T-helper 22 cell (primary cell): ENCODE measurements around the gene ATP5PB.

Experiments used
- DNase-seq: peaks from one replicate; pipeline ENCODE4 v3.0.0-alpha.2; 2020; ENCODE audit warnings: low read depth

Gene ATP5PB

DNA sequence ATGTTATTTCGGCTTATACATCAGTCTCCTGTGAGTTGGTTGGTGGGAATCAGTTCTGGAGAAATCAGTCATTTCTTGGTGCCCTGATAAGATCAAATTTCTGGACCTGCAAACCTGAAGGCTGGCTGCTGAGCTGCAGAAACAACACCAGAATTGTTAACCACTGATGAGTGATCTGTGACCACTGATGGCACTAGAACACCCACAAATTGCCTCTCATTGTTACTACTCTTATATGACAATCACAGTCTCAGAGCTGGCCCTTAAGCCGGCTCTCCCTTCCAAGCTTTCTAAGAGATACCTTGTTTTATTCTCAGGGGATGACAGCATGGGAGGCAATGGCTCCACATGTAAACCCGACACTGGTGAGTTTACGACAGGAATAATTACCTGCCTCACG, 26.4 kb downstream of the ATP5PB start:
- DNase-seq, result no peak

DNA sequence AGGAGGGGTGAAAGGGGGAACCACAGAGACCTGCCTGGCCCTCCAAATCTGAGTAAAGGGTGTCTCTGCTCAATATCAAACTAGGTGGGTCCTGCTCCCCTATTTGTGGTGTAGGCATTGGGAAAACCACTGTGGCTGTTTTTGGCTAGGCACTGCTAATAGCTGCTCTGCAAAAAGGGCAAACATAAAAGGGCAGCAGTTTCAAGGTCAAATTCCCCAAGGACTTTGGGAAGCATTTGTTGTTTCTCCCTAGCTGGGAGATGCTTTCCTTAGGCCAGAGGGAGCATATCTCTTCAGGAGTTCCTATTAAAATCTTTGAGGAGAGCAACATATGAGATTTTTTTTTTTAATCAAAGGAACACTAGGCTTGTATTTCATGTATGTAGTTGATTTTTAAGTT, 26.9 kb downstream of the ATP5PB start:
- DNase-seq, result no peak

DNA sequence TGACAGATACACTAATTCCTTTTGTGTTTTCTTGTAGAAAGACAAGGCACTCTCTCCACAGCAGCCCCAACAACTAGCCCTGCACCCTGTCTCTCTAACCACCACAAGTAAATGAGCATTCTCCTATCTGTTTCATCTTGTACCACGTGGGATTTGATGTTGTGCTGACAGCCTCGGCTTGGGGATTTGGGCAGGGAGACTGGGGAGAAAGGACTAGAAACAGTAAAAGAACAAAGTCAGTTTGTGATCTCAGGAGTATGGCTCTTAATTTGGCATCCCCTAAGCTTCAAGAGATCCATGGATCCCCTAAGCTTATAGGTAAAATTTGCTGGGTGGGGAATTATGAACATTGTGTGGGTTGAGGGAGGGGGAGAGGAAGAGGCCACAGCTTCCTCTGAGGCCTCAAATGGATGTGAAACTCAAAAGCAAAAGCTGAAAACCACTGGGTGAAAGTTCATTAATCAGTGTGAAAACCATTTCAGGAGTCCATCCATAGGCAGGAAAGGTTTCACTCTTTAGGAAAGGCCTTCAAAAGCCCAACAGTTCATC, 27.6 kb downstream of the ATP5PB start:
- peak; percentile 13 for DNase-seq

DNA sequence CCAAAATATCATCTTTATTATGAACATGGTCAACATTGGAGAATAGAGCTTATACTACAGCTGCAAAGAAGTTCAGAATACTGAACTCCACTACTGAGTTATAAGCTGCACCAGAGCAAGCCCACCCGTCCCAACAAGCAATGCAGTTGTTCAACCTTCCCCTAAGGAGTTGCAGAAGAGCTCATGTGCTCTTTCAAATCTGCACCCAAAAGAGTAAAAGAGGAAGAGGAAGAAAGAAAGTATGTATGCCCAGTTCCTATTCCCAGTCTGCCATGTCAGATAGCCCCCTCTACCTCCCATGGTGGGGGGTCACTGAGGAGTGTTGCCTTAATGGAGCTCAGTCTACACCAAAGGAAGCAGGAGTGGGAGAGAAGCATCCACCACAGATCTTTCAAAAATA, 31.4 kb downstream of the ATP5PB start:
- no peak for DNase-seq

DNA sequence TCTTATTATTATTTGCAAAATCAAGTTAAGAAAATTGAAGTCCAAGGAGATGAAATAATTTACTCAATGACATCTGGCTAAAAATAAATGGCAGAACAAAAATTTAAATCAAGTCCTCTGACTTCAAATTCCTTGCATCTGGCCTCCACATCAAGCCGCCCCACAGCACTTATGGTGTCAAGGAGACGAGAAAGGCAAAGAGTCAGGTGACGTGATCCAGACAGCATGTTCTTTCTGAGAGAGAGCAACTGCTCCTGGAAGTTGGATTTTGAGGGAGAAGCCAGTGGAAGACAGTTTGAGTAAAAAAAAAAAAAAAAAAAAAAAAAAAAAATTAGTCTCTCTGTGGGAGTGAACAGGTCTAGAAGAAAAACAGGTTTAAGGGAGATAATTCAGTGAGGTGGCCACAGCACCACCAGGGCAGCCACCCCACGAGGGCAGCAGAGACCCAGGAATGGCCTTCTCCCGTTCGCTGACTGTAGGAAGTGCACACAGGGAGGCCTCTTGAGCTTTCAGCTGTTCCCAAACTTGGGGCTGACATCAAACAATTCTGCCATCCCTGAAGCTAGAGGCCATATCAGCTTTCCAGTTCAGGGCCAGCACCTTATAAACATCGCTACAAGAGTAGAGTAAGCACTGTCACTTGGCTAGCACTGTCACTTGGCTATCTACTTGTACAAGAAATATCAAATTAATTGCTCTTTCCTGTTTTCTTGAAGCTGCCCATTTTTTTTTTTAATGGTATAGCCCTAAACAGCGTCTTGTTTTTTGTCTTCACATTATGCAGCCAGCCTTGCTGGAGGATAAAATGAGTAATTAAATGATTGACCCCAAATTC, 32.3 kb downstream of the ATP5PB start:
- peak; percentile 9 for DNase-seq

DNA sequence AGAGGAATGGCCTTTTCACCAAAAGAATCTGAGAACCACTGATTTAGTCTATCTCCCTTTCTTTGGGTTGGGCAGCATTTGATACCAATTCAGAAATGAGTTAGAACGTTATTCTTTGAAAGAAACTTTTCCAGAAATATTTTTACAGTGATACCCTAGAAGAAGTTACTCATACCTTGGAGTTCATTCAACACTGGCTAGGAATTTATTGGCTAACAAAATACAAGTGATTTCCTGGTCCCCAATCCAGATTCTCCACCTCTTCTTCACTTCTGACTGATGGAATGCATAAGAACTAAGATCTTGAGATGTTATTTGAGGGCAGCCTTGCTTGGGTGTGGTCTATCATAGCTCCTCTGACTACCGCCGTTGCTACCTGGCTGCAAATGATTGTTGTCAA, 33.9 kb downstream of the ATP5PB start:
- DNase-seq, result no peak

DNA sequence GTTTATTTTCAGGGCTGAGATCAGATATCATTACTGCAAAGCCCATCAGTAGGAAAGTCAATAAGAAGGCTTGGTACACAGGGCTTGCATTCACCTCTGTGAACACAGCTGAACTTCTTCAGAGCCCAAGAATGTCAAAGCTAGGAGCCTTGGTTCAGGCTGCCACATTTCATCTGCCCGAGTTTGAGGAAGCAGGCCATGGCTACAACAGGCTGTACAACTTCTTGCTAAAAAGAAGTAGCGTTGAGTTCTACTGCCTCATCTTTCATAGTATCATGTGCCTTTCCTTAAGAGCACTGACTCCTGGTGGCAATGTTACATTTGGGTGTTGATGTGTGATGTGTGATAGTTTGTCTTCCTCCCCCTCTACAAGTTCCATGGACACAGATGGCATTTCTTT, 34.6 kb downstream of the ATP5PB start:
- no peak for DNase-seq

DNA sequence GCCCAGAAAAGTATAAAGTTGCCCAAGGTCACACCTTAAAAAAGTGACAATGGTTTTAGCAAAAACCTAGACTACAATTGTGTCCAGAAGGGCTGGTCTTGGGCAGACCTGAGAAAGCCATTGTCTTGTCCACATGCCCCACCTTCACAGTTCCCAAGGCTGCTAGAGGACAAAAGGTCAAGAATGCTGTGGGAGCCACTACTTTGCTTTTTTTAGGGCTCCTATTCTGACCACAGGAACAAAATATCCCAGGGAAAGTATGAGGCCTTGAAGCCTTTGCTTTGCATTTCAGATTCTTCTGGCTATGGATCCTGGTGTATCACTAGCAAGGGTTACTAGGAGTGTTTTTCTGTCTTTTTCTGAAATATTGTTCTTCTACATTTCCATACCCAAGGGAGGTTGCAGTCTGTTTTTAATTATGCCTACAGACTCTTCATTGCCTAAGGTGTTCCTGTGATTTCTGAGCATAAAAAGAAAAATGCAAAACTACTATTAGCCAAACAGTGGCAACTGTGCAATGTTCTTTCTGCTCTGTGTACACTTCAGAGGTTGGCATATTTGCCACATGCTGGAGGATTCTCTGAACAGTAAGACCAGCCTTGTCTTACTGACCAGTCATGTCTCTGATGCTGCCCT, 35.2 kb downstream of the ATP5PB start:
- DNase-seq, result no peak

DNA sequence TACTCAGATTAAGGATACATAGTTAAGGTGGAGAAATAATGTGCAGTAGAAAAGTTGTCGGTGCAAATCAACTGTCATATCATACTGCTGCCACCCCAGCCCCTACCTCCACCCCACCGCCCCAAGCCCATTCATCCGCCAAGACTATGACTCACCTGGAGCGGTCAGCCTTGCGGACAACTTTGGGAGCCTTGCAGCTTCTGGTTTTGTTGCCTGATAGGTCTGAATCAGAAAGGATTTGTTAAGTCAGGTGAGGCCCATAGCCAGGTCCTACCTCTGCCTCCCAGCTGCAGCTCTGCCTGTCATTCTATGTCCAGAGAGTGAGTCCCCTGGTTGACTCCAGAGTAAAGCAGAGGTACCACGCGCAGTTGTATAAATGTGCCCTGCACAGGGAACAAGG, 37.2 kb downstream of the ATP5PB start:
- DNase-seq, result no peak

DNA sequence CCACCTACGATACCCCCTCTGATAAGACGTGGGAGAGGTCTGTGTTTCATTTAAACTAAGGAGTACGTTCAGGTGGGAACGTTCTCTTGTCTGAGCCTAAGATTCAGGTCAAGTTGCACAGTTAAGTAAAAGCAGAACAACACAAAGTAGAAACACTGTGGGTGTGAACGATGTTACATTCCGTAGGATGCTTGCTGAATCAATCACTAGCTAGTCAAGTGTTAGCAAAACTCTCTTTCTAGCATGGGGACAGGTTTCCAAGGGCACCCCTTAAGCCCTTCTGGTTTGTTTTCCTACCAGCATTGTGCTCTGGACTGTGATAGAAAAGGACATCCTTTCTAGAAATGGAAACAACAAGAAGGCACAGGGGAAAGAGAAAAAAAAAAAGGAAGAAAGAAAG, 37.9 kb downstream of the ATP5PB start:
- DNase-seq, result no peak

DNA sequence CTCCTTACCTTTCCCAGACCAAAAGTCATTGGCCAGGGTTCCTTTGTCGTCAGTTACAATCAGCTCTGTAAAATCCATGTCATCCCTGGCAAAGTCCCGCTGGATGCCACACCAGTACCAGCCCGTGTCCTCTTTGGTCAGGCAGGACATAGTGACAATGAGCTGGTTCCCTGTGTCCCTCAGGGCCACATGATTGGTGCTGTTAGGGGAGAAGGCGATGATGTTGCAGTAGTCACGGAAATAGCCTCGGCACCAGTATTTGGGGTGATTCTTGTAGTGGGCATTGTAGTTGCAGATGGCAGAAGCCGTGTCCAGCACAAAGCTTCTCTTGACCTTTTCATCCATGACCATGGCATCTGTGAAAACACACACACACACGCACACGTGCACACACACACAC, 39.4 kb downstream of the ATP5PB start:
- no peak for DNase-seq

DNA sequence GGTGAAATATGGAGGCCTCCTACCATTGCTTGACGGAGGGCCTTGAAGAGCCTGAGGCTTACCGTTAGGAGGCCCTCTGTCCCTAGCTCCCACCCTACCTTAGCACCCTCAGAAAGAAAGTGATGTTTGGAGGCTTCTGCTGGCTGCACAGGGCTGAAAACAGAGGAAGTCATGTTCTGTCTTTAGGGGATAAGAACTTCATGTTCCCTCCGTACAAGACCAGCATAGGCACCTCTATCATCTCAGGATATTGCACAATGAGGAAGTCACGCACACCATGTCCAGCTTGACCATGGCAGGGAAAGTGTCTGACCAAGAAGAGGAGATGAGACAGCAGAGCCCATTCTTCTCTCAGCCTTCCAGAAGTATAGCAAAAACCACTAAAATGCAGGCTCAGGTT, 40.3 kb downstream of the ATP5PB start:
- no peak for DNase-seq

DNA sequence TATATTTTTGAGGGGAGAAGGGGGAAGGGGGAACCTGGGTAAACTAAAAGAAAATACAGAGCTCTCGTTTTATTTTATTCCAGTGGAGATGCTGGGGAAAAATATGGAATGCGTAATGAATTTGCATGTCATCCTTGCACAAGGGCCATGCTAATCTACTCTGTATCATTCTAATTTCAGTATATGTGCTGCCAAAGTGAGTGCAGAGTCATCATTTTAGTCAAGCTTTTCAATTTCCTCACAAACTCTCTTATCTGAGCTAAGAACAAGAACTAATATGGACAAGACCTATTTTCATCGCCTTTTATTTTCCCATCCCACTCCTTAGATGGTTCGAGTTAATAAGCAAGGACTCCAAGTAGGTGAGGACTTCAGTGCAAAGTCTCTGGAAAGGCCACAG, 41.0 kb downstream of the ATP5PB start:
- no peak for DNase-seq

DNA sequence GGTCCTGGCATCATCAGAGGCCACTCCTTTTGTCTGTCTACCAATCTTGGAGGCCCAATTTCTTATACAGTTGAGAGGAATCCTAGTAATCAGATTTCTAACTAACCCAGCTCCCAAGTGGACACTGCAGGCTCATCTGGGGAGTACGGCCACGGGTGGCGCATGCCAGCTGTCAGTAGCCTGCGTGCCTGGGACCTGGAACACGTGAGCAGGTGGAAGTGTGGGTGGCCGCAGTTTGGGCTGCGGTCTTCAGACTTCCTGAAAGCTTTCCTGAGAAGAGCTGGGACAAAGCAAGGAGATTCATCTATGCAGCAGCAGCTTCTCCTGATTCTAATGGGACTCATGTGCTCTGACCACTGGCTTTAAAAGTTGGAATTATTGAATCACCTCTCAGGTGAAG, 41.8 kb downstream of the ATP5PB start:
- DNase-seq, result no peak

DNA sequence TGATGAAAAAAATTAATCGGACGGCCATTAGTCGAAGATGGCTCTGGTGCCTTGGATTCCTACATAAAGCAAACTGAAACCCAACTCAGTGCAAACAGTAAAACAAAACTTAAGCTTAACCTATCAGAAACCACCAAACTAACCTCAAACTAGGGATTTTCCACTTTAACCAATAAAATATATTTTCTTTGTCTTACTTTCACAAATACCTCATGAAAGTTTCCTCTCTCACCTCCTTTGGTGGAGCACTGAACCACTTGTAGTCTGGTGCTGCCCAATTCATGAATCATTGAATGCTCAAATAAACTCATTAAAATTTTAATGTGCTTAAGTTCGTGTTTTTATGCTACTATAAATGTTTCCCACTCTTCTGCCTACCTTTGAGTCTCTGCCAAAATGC, 47.1 kb downstream of the ATP5PB start:
- DNase-seq, result no peak

DNA sequence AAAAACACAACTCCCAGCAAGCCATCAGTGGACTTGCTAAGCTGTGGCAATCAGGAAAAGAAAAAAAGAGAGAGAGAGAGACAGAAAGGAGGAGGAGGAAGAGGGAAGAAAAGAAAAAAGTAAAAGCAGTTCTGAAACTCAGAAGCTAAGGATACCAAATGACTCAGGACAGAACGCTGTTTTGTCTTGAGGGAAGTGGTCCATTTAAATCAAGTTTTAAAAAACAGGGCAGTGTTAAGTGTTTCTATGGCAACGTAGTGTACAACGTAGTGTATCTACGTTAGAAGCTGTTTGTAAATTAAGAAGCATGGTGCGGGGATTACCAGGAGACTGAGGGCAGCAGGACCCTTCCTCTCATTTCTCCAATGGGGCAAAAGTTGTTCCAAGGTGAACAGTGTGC, 48.3 kb downstream of the ATP5PB start:
- no peak for DNase-seq

DNA sequence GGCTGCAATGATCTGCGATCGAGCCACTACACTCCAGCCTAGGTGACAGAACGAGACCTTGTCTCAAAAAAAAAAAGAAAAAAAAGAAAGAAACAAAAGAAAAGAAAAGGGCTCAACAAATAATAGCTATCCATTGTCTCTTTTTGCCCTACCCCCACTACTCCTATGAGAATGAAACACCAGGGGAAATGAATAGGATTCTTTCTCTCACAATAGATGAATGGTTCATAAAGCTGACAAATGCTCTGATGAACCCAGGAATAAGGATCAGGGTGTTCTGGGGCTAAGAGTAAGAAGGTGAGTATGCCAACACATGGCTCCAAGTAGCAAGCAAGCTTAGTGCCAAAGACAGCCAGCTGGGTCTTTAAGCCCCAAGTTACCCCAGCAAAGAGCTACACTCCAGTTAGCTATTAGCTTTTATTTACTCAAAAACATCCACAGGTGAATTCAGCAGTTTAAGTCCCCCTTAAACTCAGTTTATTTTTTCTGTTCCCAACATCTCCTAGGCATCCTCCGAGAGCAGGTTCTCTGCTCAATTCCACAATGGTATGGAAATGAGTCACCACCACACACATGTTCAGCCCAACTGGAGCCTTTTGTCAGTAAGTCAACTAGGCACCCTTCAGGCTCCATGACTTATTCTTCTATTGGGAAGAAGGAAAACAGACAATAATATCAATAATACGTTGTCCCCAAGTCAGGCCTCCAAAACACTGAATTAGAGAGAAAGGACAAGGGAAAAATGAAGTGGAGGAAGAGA, 49.9 kb downstream of the ATP5PB start:
- DNase-seq, result no peak

DNA sequence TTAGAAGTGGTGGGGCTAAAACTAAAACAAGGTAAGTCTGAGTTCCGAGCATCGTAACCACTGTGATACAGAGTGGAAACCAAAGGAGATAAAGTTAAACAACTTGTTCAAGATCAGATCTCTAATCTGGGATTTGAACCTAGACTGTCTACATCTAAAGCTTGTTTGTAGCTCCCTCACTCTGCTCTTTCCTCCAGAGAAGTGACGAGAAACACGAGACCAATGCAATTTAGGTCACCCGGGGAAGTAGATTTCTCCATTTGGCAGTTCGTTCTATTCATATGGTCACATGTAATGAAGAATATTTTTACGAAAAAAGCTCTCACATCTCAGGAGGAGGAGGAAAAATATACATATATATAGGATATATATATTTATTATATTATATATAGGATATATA, 52.4 kb downstream of the ATP5PB start:
- DNase-seq, result no peak

DNA sequence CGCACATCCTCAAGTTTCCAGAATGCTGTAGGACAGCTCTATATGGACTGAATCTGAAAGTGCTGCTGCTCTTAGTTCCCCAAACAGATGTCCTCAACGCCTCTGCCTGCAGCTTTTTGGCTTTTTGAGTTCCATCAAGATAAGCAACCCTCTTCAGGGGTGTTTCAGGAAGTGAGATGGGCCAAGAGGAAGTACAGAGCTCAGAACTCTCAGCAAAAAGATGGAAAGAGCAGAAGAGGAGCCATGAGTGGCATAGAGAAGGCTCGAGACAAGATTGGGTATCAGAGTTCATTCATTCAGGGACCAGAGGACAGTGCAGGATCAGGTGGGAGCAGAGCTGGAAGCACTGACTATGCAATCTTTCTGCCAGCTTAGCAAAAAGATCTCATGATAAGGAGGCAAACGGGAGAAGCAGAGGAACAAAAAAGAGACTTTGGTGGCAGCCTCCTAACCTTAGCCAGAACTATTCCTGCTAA, 54.4 kb downstream of the ATP5PB start, which contains the start of the genes ADORA3 and TMIGD3:
TSS of gene ADORA3 (minus strand) at position 49 of the 476 bp plus-strand sequence. CDS start 279 bp downstream, outside the sequence.
TSS of gene TMIGD3 (minus strand) at position 49 of the 476 bp plus-strand sequence. CDS start 279 bp downstream, outside the sequence.
- DNase-seq, result no peak

DNA sequence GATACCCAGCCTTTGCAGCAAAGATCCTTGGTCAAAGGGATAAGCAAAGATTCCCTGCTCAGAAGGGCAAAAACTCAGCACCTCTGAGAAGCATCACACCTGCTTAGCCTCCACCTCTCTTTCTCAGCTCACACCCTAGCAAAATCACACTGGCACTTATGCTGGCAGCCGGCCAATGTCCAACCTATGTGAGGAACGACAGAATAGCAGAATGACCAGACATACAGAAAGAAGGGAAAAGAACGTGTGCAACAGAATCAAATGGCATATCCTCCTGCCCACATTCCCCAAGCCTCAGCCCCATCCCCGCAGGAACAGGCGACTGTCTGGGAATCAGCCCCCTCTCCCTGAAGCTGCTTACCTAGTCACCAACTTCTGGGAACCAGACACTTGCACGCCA, 54.8 kb downstream of the ATP5PB start:
- no peak for DNase-seq

DNA sequence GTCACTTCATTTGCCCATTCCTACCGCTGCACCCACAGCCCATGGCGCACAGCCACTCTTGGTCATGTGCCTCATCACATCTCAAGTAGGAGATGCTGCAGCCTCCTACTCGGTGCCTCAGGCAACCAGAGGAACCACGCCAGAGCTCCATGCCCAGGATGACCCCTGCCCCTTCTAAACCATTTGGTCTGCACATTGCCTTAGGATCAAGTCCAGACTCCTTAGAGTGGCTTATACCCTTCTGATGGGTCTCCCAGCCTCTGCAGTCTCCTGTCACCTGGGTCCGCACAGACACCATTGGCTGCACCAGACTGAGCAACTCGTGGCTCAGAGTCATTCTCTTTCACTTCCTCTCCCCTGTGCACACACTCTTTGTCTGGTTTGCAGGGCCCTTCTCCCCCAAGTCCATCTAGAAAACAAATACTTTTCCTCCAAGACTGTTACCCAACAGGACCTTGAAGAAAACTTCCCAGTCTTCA, 56.4 kb downstream of the ATP5PB start:
- DNase-seq, result no peak

DNA sequence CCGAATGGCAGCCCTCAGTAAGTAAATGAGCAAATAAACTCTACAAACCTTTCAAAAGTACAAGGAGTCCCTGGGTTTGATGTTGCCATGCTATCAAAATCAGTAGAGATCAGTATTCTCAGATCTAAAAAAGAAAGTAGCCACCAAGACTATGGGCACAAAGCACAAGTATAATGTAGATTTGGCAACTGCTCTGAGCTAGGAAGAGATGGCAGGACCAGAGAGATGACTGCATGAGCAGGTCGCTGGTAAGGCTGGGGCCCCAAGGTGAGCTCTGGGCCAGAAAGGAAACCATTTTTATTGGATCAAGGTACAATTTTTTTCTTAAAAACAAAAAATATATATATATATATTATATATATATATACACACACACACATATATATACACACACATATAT, 57.3 kb downstream of the ATP5PB start:
- no peak for DNase-seq
